GM11168 (cell line): ENCODE results near the gene ECE2.

ENCODE experiments used
- in situ Hi-C: fragments of 300-500 bp; cut with MboI; formaldehyde crosslinking; loops from one replicate; pipeline ENCODE4 v1.12.0; 2022; ENCODE audit warnings: low sequenced_read_pairs; ENCODE audit not compliant: unreplicated experiment

Gene ECE2

GRCh38 chr3:184275961-184276910 lies at the start of gene ECE2:
Gene ECE2, plus strand, starts transcription at chr3:184276022. Its CDS starts 132 bp downstream, at chr3:184276154.
- in situ Hi-C loops = no loop called here

- in situ Hi-C loops = no loop called here
These were observed 48.3 kb upstream of the ECE2 start for GRCh38 chr3:184227481-184227935.

GRCh38 chr3:184228376-184229137 lies 47.3 kb upstream of the ECE2 start:
- in situ Hi-C loops = no loop called here

GRCh38 chr3:184229394-184230080 lies 46.3 kb upstream of the ECE2 start, which contains the start of gene VWA5B2:
Gene VWA5B2, plus strand, starts transcription at chr3:184229585. Its CDS starts 944 bp downstream, at chr3:184230529.
- in situ Hi-C loops = no loop called here

- in situ Hi-C loops = no loop called here
These were observed 45.7 kb upstream of the ECE2 start for GRCh38 chr3:184230081-184230602.

- in situ Hi-C loops = no loop called here
These were observed 45.0 kb upstream of the ECE2 start for GRCh38 chr3:184230603-184231528.

- in situ Hi-C loops = no loop called here
These were observed 44.2 kb upstream of the ECE2 start for GRCh38 chr3:184231671-184232070.

- in situ Hi-C loops = no loop called here
These were observed 42.5 kb upstream of the ECE2 start for GRCh38 chr3:184233127-184233843.

- in situ Hi-C loops = no loop called here
These were observed 41.6 kb upstream of the ECE2 start for GRCh38 chr3:184234224-184234623.

- in situ Hi-C loops = no loop called here
These were observed 41.0 kb upstream of the ECE2 start for GRCh38 chr3:184234671-184235380.

- in situ Hi-C loops = no loop called here
These were observed 40.3 kb upstream of the ECE2 start for GRCh38 chr3:184235381-184236032.

- in situ Hi-C loops = no loop called here
These were observed 39.8 kb upstream of the ECE2 start for GRCh38 chr3:184236033-184236410.

- in situ Hi-C loops = no loop called here
These were observed 39.2 kb upstream of the ECE2 start for GRCh38 chr3:184236636-184237035.

- in situ Hi-C loops = no loop called here
These were observed 38.6 kb upstream of the ECE2 start for GRCh38 chr3:184237211-184237610.

GRCh38 chr3:184237807-184238206 lies 38.0 kb upstream of the ECE2 start:
- in situ Hi-C loops = no loop called here

GRCh38 chr3:184238246-184238818 lies 37.5 kb upstream of the ECE2 start:
- in situ Hi-C loops = no loop called here

- in situ Hi-C loops = no loop called here
These were observed 36.6 kb upstream of the ECE2 start for GRCh38 chr3:184239221-184239620.
